HG03175 (cell line): ENCODE measurements around the gene INSIG1.

Source experiments
- ATAC-seq: cut with Tn5 transposase; IDR thresholded peaks from one replicate; pipeline ENCODE4 v1.9.1; 2021; ENCODE audit warnings: mild to moderate bottlenecking, moderate library complexity; ENCODE audit not compliant: unreplicated experiment

Gene INSIG1

DNA sequence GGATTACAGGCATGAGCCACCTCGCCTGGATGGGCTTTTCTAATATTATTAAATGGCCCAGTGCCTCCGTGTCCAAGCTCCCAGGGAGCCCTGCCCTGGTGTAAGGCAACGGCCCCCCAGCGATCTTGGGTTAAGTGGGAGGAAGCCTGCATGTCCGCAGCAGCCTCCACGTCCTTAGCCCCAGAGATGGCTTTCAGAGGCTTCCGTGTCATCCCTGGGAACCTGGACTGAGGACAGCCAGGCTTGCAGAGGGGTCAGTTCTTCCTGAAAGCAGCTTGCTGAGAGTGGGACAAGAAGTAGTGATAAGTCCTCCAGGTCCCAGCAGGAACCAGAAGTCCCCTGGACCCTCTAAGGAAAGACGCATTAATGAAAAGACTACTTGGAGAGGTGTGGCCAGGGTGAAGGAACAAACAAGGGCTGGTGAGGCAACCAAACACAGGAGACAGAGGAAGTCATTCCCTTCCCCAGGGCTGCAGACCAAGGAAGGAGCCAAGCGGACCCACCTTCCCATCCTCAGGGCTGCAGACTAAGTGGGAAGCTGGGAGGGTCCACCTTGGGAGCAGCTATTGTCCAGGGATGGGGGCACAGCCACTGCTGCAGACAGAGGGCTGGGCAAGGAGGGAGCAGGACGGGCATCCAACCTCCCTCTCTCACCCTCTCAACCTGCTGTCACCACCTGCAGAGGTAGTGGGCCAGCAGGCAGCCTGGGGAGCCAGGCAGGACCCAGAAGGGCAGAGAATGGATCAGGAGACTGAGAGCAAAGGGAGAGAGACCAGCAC lies 13.0 kb upstream of the INSIG1 start:
- no peak for ATAC-seq

GRCh38 chr7:155285423-155285822 lies 12.3 kb upstream of the INSIG1 start:
- no peak for ATAC-seq

GRCh38 chr7:155285833-155286232 lies 11.8 kb upstream of the INSIG1 start:
- no peak for ATAC-seq

DNA sequence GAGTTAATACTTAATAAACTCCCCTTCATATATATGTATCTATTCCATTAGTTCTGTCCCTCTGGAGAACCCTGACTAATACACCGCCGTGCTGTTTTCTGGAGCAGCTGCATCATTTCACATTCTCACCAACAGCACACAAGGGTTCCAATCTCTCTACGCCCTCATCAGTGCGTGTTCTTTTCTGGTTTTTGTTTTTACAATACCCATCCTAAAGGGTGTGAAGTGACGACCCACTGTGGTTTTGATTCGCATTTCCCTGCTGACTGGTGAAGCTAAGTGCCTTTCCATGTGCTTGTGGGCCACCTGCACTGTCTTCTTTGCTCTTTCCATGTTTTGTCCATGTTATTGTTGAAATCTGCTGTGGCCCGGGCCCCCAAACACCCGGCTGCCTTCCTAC lies 11.0 kb upstream of the INSIG1 start:
- ATAC-seq, result no peak

DNA sequence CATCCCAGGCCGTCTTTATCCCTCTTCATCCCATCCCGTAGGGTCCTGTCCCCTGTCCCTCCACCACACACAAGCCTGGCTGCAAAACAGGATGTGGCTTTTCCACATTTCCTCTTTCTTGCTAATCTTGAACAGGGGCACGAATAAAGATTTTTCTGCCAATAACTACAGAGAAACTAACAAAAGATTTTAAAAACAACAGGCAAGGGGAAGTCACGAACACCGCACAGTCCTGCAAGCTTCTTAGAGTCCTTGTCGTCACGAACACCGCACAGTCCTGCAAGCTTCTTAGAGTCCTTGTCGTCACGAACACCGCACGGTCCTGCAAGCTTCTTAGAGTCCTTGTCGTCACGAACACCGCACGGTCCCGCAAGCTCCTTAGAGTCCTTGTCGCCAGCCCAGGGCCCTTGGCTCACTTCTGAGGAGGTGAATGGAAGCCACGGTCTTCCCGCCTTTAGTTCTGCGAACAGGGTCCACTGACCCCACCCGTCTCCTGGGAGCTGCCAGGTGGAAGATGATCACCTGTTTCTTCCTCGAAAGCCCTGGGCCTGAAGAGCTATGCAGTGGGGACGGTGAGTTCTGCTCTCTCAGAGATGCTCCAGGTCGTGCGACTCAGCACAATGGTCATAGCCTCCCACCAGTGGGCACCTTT lies 10.3 kb upstream of the INSIG1 start:
- ATAC-seq, result no peak

- ATAC-seq, result no peak
Measured at GRCh38 chr7:155288055-155288454, 9.6 kb upstream of the INSIG1 start.

- ATAC-seq, result no peak
Measured at GRCh38 chr7:155289107-155289506, 8.6 kb upstream of the INSIG1 start.

- ATAC-seq, result no peak
Measured at GRCh38 chr7:155289949-155290501, 7.7 kb upstream of the INSIG1 start.

DNA sequence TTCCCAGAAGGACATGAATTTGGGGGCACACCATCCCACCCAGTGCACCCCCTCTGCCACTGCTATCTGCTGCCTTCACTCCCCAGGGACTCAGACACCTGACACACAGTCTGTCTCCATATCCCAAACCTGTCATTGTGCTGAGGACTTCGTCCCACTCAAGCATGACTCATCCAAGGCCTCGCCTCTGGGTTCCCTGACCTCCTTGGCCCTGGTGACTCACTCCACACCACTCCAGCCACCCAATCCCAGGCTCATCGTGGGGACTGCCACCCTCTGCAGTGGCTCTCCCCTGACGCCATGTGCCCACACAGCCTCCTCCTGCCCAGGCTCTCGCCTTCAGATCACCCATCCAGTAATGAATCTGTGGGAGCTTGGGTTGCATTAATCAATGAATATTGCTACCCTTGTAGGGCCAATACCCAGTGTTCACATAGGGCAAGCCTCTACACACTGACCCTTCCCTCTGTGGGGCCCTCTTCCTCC lies 6.6 kb upstream of the INSIG1 start:
- no peak for ATAC-seq

GRCh38 chr7:155291729-155292128 lies 5.9 kb upstream of the INSIG1 start:
- ATAC-seq, result no peak

DNA sequence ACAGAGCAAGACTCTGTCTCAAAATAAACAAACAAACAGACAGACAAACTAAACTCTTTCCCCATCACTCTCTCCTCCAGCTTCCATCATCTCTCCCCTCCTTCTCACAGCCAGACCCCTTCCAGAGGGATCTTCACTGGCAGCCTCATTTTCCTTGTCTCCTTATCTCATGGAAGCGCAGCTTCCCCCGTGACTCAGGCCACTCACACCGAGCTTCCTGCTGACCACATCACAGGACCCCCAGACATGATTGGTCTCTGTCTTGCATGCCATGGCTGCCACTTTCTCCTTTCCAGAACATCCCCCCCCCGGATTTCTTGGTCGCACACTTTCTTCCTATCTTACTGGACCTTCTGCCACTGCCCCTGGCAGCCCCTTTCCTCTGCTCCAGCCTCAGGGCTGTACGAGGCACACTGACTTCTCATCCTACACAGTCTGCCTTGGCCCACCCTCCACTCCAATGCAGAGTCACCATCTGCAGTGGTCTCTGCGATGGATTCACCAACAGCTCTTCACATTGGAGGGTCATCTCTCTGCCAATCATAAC lies 4.9 kb upstream of the INSIG1 start:
- ATAC-seq, result no peak

DNA sequence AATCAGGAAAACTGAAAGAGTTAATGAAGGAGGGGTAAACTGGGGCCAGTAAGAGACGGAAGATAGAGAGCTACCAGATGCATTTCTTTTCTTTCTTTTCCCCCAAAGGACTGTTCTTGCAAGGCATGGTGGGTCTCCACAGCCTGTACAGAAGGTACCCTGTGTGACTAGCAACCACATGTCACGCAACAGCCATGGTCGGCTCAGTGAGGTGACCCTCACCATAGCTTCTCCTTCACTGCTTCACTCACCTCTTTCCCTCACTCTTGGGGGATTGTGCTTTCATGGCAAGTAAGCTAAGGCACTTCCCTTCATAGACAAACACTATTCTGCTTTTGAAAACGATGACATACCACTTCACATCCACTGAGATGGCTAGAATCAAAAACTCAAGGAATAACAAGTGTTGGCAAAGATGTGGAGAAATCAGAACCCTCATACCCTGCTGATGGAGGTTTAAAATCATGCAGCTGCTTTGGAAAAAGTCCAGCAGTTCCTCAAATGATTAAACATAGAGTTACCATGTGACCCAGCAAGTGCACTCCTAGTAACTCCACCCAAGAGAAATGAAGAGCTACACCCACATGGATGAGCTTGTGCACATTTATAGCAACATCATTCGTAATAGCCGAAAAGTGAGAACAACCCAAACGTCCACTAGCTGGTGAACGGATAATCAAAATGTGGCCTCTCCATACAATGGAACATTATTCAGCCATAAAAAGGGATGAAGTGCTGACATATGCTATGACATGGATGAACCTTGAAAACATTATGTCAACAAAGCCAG lies 3.8 kb upstream of the INSIG1 start:
- no peak for ATAC-seq

GRCh38 chr7:155294511-155294778 lies 3.2 kb upstream of the INSIG1 start:
- no peak for ATAC-seq

GRCh38 chr7:155295511-155295910 lies 2.2 kb upstream of the INSIG1 start:
- no peak for ATAC-seq

GRCh38 chr7:155296006-155296787 lies 1.5 kb upstream of the INSIG1 start:
- ATAC-seq, result no peak

- peak; percentile 33 for ATAC-seq
Measured at GRCh38 chr7:155296788-155297516, 726 bp upstream of the INSIG1 start.

DNA sequence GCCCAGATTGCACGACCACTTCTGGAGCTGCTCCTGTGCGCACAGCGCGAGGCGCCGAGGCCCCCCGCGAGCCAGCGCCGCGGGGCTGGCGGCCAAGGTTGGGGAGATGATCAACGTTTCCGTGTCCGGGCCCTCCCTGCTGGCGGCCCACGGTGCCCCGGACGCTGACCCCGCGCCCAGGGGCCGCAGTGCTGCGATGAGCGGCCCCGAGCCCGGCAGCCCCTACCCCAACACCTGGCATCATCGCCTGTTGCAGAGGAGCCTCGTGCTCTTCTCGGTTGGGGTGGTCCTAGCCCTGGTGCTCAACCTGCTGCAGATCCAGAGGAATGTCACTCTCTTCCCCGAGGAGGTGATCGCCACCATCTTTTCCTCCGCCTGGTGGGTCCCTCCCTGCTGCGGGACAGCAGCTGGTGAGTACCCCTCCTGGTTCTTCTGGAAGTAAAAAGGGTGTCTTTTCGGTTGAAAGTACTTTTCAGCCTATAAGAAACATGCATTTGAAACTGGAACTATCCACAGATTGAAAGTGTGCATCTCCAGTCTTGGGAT lies 683 bp downstream of the INSIG1 start:
- ATAC-seq, result peak; percentile 1

GRCh38 chr7:155298834-155299534 lies 1.3 kb downstream of the INSIG1 start:
- ATAC-seq, result peak; percentile 73
